ENCODE results near the gene AMER1. TPM values are rescaled to one million over a fixed set of nuclear protein-coding genes. Genes with fewer than 3 reads are reported as not detected.

AMER1 gene
- total and polyA plus RNA-seq, 2 of the 8 experiments (the other 6 are each of a cell fraction or from before 2014, with no cell fraction given): 3.3 to 9.4 TPM

DNA sequence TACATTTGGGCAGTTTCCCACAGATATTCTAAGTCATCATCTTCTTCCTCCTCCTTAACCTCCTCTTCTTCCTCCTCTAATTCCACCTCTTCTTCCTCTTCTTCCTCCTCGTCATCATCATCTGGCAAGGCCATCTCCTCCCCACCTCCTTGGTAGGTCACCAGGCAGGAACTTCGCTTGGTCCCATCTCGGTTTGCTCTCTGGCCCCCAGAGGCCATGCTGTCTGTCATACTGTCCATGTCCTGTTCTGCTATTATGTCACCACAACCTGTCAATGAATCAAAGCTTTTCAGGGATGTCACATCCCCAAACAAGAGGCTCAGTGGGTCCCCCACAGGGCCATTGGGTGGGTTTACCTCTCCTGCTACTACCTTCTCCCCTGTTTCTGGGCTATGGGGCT, 13.5 kb downstream of the AMER1 start:
- H2BK120ac ChIP-seq (replicated peaks; ENCODE audit: low read depth, low read length): no peak overlapping the region
- 100% methylated on average over 3 of the region's 3 CpGs; no CpG with 5 or more reads in 1 of the 2 experiments for WGBS, 2 experiments (ENCODE audit: extremely low coverage in 1 of 2, insufficient coverage in 1 of 2, insufficient read length in 1 of 2, insufficient replicate concordance in 2 of 2, low coverage in 1 of 2, low lambda C conversion rate in 2 of 2, missing lambda C conversion rate in 1 of 2)

More for the DNA sequence above, 13.5 kb downstream of the AMER1 start:
- H3K4me3 ChIP-seq (ENCODE audit: extremely low read depth in 1 of 4, insufficient read depth in 2 of 4, low read depth in 3 of 4, low read length in 4 of 4): no peak overlapping the region
- H4K8ac ChIP-seq (ENCODE audit: extremely low read depth, insufficient read depth, low read length): no peak overlapping the region; the same call in 1 of the 2 replicates
- no peak overlapping the region for H3K4me2 ChIP-seq (ENCODE audit: insufficient read depth in 1 of 2, low read depth in 2 of 2, low read length in 2 of 2)
- peaks cover 0 to 7% (median 2%) of the 10 kb centered on the region in 4 experiments; a peak in 3 of 8 replicates for H3K36me3 ChIP-seq (ENCODE audit: control insufficient read depth in 2 of 4, insufficient read depth in 4 of 4, low read length in 3 of 4)
- H3K27ac ChIP-seq (ENCODE audit: low read depth, low read length): no peak overlapping the region
- H3K14ac ChIP-seq (ENCODE audit: insufficient read length): no peak overlapping the region
- no peak overlapping the region for H4K91ac ChIP-seq (replicated peaks; ENCODE audit: insufficient read length, low read length)
- H3K23me2 ChIP-seq (ENCODE audit: low read depth, low read length): no peaks in the 10 kb centered on the region
- H3K9me3 ChIP-seq (ENCODE audit: insufficient read depth in 2 of 2, low read depth in 1 of 2, low read length in 1 of 2): no peaks in the 10 kb centered on the region
- H2BK5ac ChIP-seq (ENCODE audit: low read depth, low read length): no peak overlapping the region
- no peak overlapping the region for H3K23ac ChIP-seq (ENCODE audit: insufficient read length)
- H2AFZ ChIP-seq (ENCODE audit: low read length): no peak overlapping the region
- H2BK20ac ChIP-seq (ENCODE audit: low read length): no peak overlapping the region
- ChIA-PET CTCF (ENCODE audit: partially characterized antibody) (no interaction called here), POLR2A (ENCODE audit: partially characterized antibody) (no interaction called here)
- H4K5ac ChIP-seq (ENCODE audit: insufficient read length, low read depth, low read length): no peak overlapping the region
- no peak overlapping the region for H3K18ac ChIP-seq (ENCODE audit: extremely low read depth, low read length)
- no peak overlapping the region for H3K4ac ChIP-seq (replicated peaks; ENCODE audit: insufficient read length, low read depth, low read length)
- no peak overlapping the region for H2BK15ac ChIP-seq (ENCODE audit: low read length)
- H3K9ac ChIP-seq (replicated peaks in 1 of 4; ENCODE audit: extremely low read depth in 1 of 4, low read depth in 3 of 4, low read length in 3 of 4): no peak overlapping the region
- H3K27me3 ChIP-seq (replicated peaks in 1 of 4; ENCODE audit: control insufficient read depth in 3 of 4, extremely low read depth in 1 of 4, insufficient read depth in 3 of 4, low read length in 3 of 4): no peaks in the 10 kb centered on the region
- H2AK5ac ChIP-seq (ENCODE audit: low read depth, low read length): no peak overlapping the region
- no peaks in the 10 kb centered on the region for H3K79me1 ChIP-seq (ENCODE audit: low read depth, low read length)
- FAIRE-seq (no peak), DNase-seq (ENCODE audit: low read depth in 1 of 2, low spot score in 2 of 2) (no peak)
- peaks cover 0 to 1% of the 10 kb centered on the region in 2 experiments for H4K20me1 ChIP-seq (replicated peaks in 1 of 2; ENCODE audit: control insufficient read depth in 1 of 2, insufficient read depth in 2 of 2, low read length in 2 of 2)
- H3K56ac ChIP-seq (replicated peaks; ENCODE audit: insufficient read length, low read depth, low read length): no peak overlapping the region
- H3K79me2 ChIP-seq (ENCODE audit: control insufficient read depth in 1 of 2, insufficient read depth in 2 of 2, low read length in 2 of 2): no peaks in the 10 kb centered on the region
- H2BK12ac ChIP-seq (ENCODE audit: low read depth, low read length): no peak overlapping the region
- H3K4me1 ChIP-seq (replicated peaks in 1 of 4; ENCODE audit: control insufficient read depth in 3 of 4, insufficient read depth in 4 of 4, low read length in 3 of 4): no peaks in the 10 kb centered on the region; a peak in 2 of 7 replicates
- TF ChIP-seq YY1 (IDR thresholded peaks at IDR 0.05; ENCODE audit: low read depth, low read length): no peak

Measured in H1 (cell line).